KMS-11 (cell line): ENCODE results near the gene CAPS.

Experiments used
- H2AFZ ChIP-seq: fragments of 200-600 bp; sonication (generic); 2 replicates; pipeline ENCODE4 v1.6.1; 2016; ENCODE audit warnings: antibody characterized with exemption, mixed run types, low read depth
- H3K27ac ChIP-seq: fragments of 200-600 bp; sonication (generic); 2 replicates; pipeline ENCODE4 v1.6.1; 2016; ENCODE audit warnings: mild to moderate bottlenecking, mixed run types
- H3K27me3 ChIP-seq: fragments of 200-600 bp; sonication (generic); 2 replicates; pipeline ENCODE4 v1.6.1; 2017; ENCODE audit warnings: mild to moderate bottlenecking, low read depth, mixed run types, moderate library complexity; ENCODE audit not compliant: insufficient read depth
- H3K36me3 ChIP-seq: fragments of 200-600 bp; sonication (generic); 2 replicates; pipeline ENCODE4 v1.6.1; 2017; ENCODE audit warnings: mild to moderate bottlenecking, mixed run types; ENCODE audit not compliant: insufficient read depth
- H3K4me1 ChIP-seq: fragments of 200-600 bp; sonication (generic); 2 replicates; pipeline ENCODE4 v1.6.1; 2016; ENCODE audit warnings: mild to moderate bottlenecking, low read depth, mixed run types; ENCODE audit not compliant: poor library complexity, severe bottlenecking
- H3K4me2 ChIP-seq: fragments of 200-600 bp; sonication (generic); 2 replicates; pipeline ENCODE4 v1.7.0; 2016; ENCODE audit warnings: mild to moderate bottlenecking, mixed run types
- H3K4me3 ChIP-seq: fragments of 200-600 bp; sonication (generic); IDR thresholded peaks from 2 replicates; pipeline ENCODE4 v1.6.1; 2017; ENCODE audit warnings: low read depth, low read length, mixed read lengths; ENCODE audit not compliant: insufficient read depth
- H3K79me2 ChIP-seq: fragments of 200-600 bp; sonication (generic); 2 replicates; pipeline ENCODE4 v1.6.1; 2016; ENCODE audit warnings: low read depth, mixed run types; ENCODE audit not compliant: insufficient read depth
- H3K9ac ChIP-seq: fragments of 200-600 bp; sonication (generic); 2 replicates; pipeline ENCODE4 v1.6.1; 2016; ENCODE audit warnings: mild to moderate bottlenecking, mixed run types
- H4K20me1 ChIP-seq: fragments of 200-600 bp; sonication (generic); 2 replicates; pipeline ENCODE4 v1.6.1; 2016; ENCODE audit warnings: mild to moderate bottlenecking, mixed run types; ENCODE audit not compliant: insufficient read depth
- TF ChIP-seq, protein P1 (sequence below): fragments of 200-600 bp; sonication (generic); conservative IDR thresholded peaks from 2 replicates; pipeline ENCODE4 v1.6.1; 2017; ENCODE audit warnings: low read depth, mild to moderate bottlenecking, antibody characterized with exemption, low read length, moderate library complexity, mixed read lengths

CAPS gene

DNA sequence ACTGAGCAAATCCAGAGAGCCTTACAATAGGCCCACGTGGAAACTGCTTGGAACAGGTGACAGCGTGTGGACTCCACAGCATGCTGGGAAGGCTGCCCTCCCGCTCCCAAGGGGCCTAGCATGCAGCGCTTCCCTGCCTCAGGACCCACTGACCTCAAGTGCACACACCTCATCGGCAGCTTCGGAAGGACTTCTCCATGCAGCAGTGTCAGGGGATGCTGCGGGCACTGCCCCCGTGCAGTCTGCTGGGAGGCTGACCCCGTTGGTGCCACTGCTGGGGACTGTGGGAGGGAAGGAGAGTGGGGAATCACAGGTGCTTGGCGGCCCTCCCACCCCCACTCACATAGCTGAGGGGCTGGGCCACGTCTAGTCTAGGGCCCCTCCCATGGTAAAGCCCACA lies 17.2 kb downstream of the CAPS start:
- Histone ChIP-seq H3K4me2 (no peak overlapping the region), H3K27me3 (no peaks in the 10 kb centered on the region), H3K79me2 (no peaks in the 10 kb centered on the region), H4K20me1 (no peaks in the 10 kb centered on the region), H2AFZ (no peak overlapping the region), H3K4me3 (no peak overlapping the region), H3K4me1 (no peaks in the 10 kb centered on the region), H3K9ac (no peak overlapping the region), H3K36me3 (no peaks in the 10 kb centered on the region), H3K27ac (no peak overlapping the region)
- TF ChIP-seq, protein P1, sequence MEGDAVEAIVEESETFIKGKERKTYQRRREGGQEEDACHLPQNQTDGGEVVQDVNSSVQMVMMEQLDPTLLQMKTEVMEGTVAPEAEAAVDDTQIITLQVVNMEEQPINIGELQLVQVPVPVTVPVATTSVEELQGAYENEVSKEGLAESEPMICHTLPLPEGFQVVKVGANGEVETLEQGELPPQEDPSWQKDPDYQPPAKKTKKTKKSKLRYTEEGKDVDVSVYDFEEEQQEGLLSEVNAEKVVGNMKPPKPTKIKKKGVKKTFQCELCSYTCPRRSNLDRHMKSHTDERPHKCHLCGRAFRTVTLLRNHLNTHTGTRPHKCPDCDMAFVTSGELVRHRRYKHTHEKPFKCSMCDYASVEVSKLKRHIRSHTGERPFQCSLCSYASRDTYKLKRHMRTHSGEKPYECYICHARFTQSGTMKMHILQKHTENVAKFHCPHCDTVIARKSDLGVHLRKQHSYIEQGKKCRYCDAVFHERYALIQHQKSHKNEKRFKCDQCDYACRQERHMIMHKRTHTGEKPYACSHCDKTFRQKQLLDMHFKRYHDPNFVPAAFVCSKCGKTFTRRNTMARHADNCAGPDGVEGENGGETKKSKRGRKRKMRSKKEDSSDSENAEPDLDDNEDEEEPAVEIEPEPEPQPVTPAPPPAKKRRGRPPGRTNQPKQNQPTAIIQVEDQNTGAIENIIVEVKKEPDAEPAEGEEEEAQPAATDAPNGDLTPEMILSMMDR, result no peak

DNA sequence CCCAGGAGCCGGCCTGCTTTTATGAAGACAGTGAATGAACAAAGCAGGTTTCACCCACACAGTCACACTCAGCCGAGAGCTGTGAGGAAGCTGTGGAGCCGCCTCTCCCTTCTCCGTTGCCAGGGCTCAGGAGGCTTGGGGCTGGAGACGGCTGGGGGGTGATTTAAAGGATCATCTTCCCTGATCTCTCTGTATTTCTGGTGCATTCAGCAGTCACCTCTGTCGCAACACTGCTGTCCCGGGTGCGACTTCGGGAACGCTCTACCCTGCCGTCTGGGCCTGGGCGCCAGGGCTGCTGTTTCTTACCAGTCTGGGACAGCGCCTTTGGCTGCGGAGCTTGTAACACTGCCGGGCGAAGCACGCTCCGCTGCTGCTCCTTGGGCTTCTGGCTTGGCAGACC lies 18.1 kb downstream of the CAPS start:
- Histone ChIP-seq H3K4me1 (no peaks in the 10 kb centered on the region), H3K4me3 (no peak overlapping the region), H3K4me2 (no peak overlapping the region), H3K79me2 (no peaks in the 10 kb centered on the region), H3K9ac (no peak overlapping the region), H3K36me3 (no peaks in the 10 kb centered on the region), H3K27me3 (no peaks in the 10 kb centered on the region), H2AFZ (no peak overlapping the region), H3K27ac (no peak overlapping the region), H4K20me1 (no peaks in the 10 kb centered on the region)
- TF ChIP-seq, protein P1, result no peak

DNA sequence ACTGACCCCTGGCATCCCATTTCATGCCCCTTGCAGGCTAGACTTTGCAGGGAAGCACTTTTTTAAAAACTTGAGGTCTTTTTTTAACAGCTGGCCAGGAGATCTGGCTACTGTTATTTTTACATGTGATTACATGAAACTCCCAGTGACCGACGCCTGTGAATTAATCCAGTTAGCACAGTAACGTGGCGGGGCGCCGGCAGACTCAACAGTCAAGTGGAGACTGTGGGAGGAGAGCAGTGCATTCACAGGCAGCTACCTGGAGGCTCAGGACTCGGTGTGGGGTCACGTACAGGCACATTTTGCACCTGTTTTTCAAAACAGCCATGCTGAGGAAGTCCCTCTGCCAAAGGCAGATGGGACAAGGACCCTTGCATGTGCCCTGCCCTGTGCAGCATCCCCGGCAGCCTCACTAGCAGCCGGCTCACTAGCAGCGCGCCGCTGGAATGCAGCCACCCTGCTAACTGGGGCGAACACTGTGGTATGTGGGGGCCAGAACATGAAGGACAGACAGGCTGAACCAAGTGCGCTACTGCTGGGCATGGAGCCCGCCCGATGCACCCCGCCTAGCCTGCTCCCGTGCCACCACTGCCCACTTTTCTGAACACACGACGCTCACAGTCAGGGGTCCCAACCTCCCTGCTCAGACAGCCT lies 18.7 kb downstream of the CAPS start:
- Histone ChIP-seq H3K79me2 (no peaks in the 10 kb centered on the region), H3K9ac (no peak overlapping the region), H3K4me2 (no peak overlapping the region), H2AFZ (no peak overlapping the region), H3K27ac (no peak overlapping the region), H3K4me1 (no peaks in the 10 kb centered on the region), H3K36me3 (no peaks in the 10 kb centered on the region), H4K20me1 (no peaks in the 10 kb centered on the region), H3K4me3 (no peak overlapping the region), H3K27me3 (no peaks in the 10 kb centered on the region)
- TF ChIP-seq, protein P1, result no peak

DNA sequence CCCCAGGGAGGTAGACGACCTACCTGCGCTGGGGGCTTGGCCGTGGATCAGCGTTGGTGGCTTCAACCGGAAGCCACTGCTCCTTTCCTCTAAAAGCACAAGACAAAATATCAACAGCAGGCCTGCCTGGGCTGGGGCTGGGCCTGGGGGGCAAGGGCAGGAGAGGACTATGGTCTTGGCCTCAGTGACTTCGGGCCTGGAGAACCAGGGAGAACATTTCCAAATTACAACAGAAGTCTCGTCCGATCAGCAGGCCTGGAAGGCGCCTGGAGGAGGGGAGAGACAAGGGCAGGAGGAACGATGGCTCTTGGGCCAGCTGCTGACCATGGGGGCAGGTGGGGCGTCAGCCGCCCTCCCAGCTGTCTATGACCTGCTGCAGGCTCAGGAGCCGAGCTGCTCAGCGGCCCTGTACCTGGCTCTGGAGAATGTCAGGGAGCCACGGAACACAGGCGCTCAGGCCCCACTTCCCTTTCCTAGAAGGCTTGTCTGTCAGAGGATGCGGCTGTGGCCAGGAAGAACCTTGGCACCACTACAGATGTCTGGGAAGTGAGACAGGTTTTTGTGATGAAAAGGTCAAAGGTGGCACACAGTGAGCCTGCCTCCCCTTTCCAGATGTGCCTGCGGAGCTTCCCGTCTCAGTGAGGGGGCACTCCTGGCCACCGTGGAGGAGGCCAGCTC lies 19.5 kb downstream of the CAPS start:
- no peak overlapping the region for H3K9ac ChIP-seq
- H3K79me2 ChIP-seq, result no peaks in the 10 kb centered on the region
- no peak overlapping the region for H3K4me2 ChIP-seq
- no peak overlapping the region for H3K27ac ChIP-seq
- TF ChIP-seq, protein P1, result no peak
- H4K20me1 ChIP-seq, result no peaks in the 10 kb centered on the region
- H3K36me3 ChIP-seq, result no peaks in the 10 kb centered on the region
- no peak overlapping the region for H3K4me3 ChIP-seq
- H3K4me1 ChIP-seq, result no peaks in the 10 kb centered on the region
- H3K27me3 ChIP-seq, result no peaks in the 10 kb centered on the region
- no peak overlapping the region for H2AFZ ChIP-seq
